GM21526 (cell line): ENCODE data around the gene FAM9B.
"Not testable (repeated sequence)": the region's sequence is repeated elsewhere in the genome, so short reads cannot be mapped to it uniquely, and the experiment has no call there.

Experiments
- ATAC-seq: cut with Tn5 transposase; IDR thresholded peaks from one replicate; pipeline ENCODE4 v1.9.1; 2021; ENCODE audit warnings: moderate library complexity; ENCODE audit not compliant: unreplicated experiment, low FRiP score

FAM9B gene

DNA sequence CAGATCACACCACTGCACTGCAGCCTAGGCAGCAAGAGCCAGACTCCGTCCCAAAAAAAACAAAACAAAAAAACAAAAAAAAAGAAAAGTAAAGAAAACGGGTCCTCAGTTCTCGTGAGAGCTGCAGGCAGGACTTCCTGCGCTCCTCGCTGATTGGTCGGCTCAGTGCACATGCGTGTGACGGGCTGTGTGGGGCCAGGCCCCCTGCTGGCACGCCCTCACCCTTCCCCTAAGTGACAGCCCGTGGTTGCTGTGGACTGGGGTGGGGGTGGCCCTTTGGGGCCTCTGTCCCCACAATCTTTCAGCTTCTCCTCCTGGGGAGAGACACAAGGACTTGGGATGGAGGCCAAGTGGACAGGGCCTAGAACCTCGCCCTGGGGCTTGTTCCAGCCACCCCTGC, at the start of gene FAM9B:
FAM9B (minus strand) TSS at position 139 of the 400 bp plus-strand sequence. CDS start 1,141 bp downstream, outside the sequence.
- ATAC-seq, result no peak

DNA sequence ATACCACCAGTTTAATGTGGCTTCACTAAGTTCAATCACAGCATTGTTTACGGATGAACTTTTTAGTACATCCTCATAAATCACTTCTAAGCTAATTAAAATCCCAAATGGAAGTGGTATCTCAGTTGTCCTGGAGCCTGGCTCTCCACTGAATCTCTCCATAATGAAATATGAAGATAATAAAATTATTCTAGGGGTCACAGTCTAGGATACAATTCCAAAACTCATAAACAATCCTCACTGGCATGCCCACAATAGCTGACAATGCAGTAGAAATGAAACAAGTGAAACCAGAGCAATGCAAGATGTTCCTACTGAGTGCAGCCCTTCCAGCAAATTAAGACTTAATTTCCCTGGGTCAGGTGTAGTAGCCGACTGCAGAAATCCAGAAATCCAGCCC, 47.3 kb upstream of the FAM9B start:
- no peak for ATAC-seq

DNA sequence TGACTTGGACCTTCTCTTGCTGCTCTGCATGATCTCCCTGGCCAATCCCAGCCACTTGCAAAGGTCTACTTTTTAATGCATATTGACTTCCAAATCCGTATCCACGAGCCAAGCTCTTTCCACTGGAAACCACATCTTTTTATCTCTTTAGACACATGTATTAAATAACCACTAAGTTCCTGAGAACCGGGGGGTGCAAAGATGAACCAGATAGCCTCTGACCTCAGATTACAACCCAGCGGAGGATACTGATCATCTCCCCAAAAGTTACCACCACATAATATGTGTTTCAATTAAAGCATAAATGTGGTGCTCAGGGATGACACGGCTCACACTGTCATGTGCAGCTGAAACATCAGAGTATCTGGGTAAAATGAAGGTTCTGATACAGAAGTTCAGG, 40.4 kb upstream of the FAM9B start:
- ATAC-seq, result no peak

DNA sequence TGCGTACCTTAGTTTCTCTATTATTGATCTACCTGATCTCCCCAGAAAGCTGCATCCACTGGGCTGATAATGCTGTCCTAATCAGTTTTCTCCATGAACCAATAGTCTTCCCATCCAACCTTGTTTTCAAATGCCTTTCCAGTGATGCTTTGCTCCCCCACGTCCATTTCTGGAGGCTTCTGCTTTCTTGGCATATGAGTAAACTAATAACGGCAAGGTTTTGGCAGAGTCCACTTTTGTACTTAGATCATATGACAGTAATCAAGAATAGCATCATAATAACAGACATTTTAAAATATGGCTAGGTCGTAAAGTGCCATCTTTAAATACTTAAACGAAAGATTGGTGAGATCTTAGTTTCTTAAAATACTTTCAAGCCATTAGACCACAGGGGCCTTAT, 38.4 kb upstream of the FAM9B start:
- ATAC-seq, result no peak

DNA sequence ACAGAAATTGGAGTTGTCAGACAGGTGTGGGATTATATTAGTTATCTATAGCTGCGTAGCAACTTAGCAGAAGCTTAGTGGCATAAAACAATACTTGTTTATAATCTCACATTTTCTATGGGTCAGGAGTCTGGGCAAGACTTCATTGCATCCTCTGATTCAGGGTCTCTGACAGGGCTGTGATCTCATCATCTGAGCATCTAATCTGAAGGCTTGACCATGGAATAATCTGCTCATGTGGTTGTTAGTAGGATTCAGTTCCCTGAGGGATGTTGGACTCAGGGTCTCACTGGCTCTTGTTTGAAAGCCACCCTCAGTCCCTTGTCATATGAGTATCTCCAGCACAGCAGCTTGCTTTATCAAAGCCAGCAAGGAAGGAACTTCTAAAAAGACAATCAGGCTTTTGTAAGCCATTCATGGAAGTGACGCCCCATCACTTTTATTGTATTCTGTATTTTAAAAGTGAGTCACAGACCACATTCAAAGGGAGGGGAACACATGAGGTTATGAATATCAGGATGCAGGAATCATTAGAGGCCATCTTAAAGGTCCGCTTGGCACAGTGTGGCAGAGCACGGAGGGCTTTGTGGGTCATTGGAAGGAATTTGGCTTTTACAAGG, 37.2 kb upstream of the FAM9B start:
- ATAC-seq, result no peak

DNA sequence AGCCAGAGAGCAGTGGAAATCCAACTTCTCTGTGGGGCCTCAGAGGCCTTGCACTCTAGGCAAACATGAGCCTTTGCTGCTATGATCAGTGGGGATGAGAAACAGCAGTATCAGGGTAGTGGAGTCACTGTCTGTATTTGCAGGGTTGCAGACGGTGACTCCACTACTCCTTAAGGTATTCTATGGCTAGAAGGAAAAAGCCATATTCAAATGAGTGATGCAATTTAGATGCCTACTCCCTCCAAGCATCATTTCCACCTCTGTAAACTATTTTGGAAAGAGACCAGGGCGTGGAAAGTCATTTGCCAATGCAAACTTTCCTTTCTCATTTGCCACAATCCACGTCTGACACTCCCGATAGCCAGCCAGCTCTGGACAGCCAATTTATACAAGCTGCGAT, 35.6 kb upstream of the FAM9B start:
- no peak for ATAC-seq

DNA sequence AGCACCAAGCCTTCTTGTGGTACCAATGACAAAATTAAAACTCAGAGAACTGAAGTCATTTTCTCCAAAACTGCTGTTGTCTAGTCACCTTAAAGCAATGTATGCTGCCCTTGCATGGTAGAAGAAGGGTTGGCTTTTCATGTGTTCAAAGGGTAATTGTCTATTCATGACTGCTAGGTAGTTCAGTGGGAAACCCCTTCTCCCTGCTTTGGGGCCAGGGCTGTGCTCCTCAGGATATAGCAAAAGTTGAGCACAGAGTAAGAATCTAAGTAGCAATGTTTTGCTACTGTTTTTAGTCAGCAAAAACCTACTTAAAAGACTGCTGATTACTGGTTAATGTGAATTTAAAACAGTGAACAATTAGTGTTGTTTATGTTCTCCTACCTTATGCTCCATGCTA, 30.8 kb upstream of the FAM9B start:
- no peak for ATAC-seq

DNA sequence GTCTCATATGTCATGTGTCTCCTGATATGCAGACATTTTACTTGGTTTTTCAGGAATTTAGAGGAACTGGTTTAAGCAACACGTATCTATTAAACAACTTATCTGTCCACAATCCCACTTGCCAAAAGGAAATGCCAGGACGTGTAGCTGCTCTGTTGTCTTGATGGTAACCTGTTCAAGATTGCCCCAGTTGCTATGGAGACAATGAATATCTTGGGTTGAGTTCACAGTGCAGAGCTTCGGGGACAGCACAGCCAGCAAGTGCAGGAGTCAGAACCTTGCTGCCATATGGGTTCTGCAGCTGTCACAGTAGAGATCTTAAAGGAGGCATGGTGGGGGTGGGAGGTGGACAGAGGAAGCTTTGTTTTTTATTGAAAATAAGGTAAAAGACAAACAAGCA, 28.7 kb upstream of the FAM9B start:
- no peak for ATAC-seq

DNA sequence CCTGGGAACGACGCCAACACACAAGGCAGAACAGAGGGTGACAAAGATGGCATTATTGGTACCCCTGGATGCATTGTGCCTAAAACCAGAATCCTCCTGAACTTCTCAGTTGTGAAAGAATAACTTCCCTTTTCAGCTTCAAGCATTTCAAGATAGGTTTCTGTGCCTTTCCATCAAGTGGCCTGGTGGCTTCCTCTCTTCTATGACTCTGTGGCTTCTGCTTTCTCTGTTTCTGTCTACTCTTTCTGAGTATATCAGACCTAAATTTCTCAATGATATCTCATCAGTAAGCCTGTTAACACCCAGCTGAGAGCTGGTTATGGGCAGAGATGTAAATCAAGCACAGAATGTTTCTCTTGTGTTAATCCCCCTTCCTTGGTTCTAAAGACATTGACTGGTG, 21.4 kb upstream of the FAM9B start:
- no peak for ATAC-seq

DNA sequence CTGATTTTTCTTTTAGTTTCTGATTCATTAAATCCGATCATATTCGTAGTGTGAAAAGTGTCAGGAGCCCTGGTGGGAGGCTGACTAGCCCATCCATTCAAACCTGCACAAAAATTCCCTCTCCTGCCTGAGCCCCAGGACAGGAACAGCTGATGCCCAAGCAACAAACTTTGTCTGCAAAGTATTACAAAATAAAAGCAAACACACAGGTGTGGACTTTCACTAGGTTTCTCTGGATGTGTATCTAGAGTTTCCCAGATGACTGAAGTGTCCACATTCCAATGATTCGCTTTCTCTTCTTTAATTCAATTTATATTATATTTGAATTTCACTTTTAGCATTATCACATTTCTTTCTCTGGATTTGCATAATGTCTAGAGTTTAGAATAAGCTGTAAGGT, 18.2 kb upstream of the FAM9B start:
- ATAC-seq, result no peak

DNA sequence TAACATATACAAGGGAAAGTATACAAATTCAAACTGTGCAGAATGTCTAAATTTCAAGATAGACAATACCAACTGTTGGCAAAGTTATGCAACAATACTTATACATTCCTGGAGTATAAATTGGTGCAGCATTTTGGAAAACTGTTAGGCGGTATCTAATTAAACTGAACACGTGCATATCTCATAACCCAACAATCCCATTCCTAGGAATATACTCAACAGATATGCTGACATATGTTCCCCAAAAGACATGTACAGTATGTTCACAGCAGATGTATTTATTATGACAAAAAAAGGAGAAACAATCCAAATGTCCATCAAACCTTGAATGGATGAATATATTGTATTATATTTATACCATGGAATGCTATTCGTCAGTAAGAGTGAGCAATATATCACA, 16.4 kb upstream of the FAM9B start:
- ATAC-seq, result no peak

DNA sequence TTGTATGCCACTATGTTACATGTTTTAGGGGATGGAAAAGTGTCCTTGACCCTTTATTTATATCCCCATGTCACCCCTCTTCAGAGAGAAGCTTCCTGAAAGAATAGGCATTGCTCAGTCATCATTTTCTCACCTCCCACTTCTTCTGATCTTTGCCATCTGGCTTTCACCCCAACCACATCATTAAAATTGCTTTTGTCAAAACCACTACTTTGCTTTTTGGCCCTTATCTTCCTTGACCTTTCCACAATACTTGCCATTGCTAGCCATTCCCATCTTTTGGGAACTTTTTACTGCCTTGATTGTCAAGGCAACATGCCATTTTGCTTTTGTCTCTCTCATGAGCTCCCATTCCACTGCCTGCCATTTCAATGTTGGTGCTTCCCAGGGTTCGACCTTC, 14.9 kb upstream of the FAM9B start:
- no peak for ATAC-seq

DNA sequence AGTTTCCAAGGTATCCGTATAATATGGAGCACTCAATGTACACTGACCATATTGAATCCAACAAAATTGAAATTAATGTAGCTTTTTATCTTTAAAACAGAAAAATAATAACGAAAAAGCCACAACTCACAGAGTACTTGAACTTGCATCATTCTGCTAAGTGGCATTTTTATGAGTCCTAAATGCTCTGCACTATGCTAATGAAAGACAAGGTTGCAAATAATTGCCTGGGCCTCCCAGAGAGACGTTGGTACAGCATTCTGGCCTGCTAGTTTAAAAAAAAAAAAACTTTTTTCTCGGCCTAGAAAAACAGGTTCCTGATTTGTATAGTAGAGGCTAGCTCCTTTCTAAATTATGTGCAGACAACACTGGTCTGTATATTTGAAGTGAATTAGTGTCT, 4.3 kb upstream of the FAM9B start:
- no peak for ATAC-seq

DNA sequence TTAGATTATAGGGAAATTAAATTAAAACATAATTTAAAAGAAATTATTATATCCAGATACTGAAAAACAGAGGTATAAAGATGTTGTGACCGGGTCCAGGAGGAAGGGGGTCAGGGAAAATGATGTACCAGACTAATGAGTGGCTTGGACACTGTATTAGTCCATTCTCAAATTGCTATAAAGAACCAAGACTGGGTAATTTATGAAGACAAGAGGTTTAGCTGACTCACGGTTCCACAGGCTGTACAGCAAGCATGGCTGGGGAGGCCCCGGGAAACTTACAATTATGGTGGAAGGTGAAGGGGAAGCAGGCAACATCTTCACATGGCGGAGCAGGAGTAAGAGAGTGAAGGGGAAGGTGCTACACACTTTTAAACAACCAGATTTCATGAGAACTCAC, 3.4 kb upstream of the FAM9B start:
- ATAC-seq, result no peak

DNA sequence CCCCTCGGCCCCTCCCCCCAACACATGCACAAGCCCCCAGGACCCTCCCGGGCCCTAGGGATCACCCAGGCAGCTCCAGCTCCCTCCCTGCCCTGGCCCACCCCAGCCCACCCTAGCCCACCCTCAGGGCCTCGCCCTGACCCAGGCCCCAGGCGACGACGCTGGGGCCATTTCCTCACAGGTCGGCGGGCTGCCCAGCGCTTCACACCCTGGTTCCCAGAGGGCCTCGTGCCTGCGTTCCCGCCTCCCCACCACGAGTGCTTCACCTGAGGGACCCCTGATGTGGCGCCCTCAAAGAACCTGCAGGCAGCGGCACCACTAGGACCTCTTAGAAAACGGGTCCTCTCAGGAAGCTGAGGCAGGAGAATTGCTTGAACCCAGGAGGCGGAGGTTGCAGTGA, 341 bp downstream of the FAM9B start:
- no peak for ATAC-seq

DNA sequence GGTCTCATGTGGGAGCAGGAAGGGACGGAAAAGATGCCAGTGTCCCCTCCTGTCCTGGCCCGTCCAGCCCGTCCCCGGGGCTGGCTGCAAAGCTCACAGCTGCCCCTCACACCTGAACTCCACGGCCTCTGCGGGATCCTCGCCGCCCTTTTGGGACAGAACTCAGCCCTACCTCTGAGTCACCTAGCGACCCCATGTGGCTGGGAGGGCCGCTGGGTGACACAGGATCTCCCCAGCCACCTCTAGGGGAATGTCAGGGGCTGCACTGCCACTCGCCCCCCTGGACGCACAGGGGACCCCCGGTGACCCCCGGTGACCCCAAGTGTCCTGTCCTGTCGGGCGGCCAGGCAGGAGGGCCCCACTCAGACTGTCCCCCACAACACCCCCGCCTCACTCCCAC, 748 bp downstream of the FAM9B start:
- no peak for ATAC-seq

DNA sequence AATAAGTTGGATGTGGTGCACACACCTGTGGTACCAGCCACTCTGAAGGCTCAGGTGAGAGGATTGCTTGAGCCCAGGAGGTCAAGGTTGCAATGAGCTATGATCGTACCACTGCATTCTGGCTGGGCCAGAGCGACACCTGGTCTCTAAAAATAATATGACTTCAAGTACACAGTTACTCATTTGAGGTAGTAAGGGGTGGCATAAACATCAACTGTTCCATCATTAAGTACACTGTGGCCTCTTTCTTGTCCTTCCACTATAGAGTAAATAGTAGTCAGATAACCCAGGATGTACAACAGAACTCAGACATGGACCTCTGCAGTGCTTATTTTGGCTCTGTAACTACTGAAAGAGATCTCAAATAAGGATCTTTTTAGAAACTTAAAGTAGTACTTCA, 10.6 kb downstream of the FAM9B start:
- ATAC-seq, result no peak

DNA sequence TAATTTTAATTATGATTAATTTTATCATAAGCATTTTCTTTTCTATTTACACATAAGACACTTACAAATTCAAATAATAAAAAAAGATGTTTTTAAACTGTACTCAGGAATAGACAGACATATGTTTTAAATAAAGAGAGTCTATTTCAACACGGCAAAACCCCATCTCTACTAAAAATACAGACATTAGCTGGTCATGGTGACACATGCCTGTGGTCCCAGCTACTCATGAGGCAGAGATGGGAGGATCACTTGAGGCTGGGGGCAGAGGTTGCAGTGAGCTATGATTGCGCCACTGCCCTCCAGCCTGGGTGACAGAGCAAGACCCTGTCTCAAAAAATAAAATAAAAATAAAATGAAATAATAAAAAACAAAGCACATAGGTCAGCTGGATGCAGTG, 14.8 kb downstream of the FAM9B start:
- ATAC-seq, result no peak

DNA sequence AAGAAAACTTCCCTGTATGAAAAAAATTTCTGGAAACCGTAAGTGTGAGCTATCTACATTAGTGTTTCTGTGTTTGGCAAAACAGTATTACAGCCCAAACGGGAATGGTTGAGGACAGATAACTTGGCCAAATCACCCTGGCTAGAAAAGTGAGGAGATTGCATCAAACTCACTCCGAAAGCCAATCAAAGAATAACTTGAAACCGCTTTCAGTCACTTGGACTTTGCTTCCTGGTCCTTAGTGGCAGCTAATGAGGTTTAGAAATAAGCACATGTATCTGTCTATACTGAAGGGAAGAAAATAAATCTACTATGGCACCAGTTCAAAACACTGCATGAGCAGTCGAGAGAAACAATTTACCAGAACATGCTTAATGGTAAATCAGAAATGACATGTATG, 15.6 kb downstream of the FAM9B start:
- not testable (repeated sequence) for ATAC-seq

DNA sequence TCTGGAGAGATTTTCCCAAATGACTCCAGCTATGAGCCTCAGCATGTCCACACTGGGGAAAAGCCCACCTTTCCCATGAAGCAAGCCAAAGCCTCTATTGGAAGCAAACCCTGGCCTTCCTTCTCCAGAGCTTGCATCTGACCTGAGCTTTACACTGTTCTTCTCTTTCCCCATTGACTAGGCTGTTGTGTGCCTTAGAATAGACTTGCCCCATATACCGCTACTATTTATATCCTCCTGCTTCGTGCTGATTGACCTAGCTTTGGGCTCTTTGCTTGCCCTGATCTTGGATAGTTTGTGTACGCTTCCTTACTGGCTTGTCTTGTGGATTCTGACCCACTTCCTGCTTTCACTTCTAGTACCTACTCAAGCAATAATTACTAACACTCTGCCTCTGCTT, 30.9 kb downstream of the FAM9B start:
- ATAC-seq, result no peak

DNA sequence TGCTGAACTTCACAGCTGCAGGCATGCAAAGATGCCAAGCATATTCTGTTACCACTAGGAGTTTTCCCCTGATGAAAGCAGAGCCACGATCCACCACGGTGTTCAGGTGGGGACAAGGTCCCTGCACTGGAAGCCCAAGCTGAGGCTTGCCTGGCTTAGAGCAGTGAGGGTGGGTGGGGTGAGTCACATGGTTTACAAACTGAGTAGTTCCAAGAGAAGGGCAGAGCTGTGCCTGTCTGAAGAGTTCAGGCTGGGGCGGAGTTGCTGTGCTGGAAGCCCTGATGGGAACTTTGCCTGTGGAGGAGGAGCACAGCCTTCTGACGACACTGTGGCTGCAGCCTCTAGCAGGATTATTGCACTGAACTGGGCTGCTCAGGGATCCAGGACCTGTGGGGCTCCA, 45.5 kb downstream of the FAM9B start:
- no peak for ATAC-seq

DNA sequence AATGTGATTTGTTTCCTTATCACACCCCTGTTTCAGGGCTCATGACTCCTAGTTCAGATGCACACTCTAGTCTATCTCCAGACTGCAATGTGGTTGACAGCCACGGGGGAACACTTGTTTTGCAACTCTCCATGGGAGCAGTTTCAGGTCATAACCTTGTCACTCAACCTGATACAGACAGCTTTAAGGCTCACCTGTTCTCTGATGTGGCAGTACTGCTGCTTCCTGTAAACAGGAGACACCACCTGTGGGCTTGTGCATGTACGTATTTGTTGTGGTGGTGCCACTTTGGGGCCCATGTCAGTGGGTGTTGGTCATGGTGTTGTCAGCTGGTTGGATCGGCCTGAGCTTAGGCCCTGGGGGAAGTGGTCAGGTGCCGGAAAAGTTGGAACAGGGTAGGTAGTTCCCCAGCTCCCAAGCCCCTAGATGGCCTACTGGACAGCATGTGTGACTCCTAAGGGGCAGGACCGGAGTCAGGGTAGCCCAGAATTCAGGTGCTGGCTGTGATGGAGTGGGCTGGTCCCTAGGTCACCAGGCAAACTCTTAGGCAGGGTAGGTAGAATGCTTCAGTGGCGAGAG, 46.2 kb downstream of the FAM9B start:
- no peak for ATAC-seq

DNA sequence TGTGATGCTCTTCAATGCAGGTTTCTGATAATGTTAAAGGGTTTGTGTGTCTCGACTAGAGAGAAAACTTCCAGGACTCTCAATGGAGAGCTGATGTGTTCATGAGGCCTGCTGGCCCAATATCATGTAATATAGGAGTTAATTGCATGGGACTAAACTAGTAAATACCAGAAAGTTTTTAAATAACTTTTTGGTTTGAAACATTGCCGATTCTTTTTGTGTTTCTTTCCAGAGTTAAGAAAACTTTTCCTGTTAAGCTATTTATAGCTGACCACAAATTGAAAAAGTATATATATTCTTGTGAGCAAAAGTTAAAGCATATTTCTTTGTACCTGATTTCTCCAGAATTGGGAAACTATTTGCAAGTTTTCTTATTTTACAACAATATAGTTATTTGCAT, 49.7 kb downstream of the FAM9B start:
- ATAC-seq, result no peak
